ENCODE measurements around the gene AFAP1. TPM values are rescaled to one million over a fixed set of nuclear protein-coding genes. Genes with fewer than 3 reads are reported as not detected.

Gene AFAP1
- total RNA-seq, 2 experiments from 2014 or later: not detected

GRCh38 chr4:7771056-7771455 lies 168.6 kb downstream of the AFAP1 start:
- Histone ChIP-seq H2AFZ (ENCODE audit: low read length) (no peak overlapping the region), H3K9me2 (ENCODE audit: insufficient read depth, low read length) (no peaks in the 10 kb centered on the region), H3K9me3 (ENCODE audit: low read length) (no peaks in the 10 kb centered on the region), H3K79me2 (ENCODE audit: insufficient read depth, low read depth, low read length) (no peaks in the 10 kb centered on the region), H3K4me1 (ENCODE audit: insufficient read depth, low read length, poor library complexity, severe bottlenecking) (no peaks in the 10 kb centered on the region), H3K4me3 (ENCODE audit: low read depth, low read length, poor library complexity, severe bottlenecking) (no peak overlapping the region), H3K4me2 (ENCODE audit: low read length) (no peak overlapping the region), H3K36me3 (ENCODE audit: insufficient read depth, low read length) (no peaks in the 10 kb centered on the region), H4K20me1 (ENCODE audit: insufficient read depth, low read length) (no peaks in the 10 kb centered on the region), H3K27ac (ENCODE audit: low read depth, low read length, poor library complexity, severe bottlenecking) (no peak overlapping the region)
- DNase-seq (ENCODE audit: low spot score): no peak
- ChIA-PET POLR2A (no interaction called here), CTCF (ENCODE audit: unreplicated experiment) (no interaction called here)
- intact Hi-C loops (cut with micrococcal nuclease; ENCODE audit: unreplicated experiment): no loop called here
- BruUV-seq (replicated peaks): no TSS peak
- TF ChIP-seq EZH2phosphoT487 (IDR thresholded peaks at IDR 0.05; ENCODE audit: borderline replicate concordance, low read depth, low read length): no peak
- TF ChIP-seq, protein P1, sequence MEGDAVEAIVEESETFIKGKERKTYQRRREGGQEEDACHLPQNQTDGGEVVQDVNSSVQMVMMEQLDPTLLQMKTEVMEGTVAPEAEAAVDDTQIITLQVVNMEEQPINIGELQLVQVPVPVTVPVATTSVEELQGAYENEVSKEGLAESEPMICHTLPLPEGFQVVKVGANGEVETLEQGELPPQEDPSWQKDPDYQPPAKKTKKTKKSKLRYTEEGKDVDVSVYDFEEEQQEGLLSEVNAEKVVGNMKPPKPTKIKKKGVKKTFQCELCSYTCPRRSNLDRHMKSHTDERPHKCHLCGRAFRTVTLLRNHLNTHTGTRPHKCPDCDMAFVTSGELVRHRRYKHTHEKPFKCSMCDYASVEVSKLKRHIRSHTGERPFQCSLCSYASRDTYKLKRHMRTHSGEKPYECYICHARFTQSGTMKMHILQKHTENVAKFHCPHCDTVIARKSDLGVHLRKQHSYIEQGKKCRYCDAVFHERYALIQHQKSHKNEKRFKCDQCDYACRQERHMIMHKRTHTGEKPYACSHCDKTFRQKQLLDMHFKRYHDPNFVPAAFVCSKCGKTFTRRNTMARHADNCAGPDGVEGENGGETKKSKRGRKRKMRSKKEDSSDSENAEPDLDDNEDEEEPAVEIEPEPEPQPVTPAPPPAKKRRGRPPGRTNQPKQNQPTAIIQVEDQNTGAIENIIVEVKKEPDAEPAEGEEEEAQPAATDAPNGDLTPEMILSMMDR (conservative IDR thresholded peaks at IDR 0.05; ENCODE audit: low read length): no peak

DNA sequence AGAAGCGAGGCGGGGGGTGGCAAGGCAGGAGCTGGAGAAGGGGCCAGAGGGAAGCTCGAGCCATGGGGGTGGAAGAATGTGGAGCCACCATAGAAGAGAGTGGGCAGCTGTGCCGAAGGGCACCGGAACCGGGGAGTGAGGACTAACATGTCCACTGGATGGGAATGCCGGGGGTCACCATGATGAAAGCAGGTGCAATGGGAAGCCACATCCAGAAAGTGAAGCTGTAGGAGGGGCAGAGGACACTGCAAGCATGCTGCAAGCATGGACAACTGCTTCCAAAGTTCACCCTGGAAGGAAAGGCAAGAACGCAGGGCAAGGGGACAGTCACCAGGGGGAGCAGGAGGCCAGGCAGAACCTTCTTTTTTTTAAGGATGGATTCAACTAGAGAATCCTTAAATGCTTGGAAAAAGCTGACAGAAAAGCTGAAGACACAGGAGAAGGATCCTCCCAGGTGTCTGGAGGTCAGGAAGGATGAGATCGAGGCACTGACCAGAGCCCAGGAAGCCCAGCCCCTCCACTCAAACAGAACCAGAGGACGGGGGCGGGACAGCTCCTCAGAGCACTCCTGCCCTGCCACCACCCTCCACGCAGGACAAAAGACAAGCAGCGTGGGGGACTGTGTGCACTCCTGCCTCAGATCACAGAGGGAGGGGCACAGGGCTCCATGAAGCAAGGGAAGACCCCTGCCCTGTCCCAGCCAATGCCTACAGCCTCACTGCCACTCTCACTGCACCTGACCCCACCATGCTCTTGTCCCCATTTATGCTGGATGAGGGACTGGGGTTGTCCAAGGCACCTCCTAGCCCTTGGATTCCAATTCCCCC lies 169.2 kb downstream of the AFAP1 start:
- Histone ChIP-seq H3K4me1 (ENCODE audit: insufficient read depth, low read length, poor library complexity, severe bottlenecking) (no peaks in the 10 kb centered on the region), H3K4me3 (ENCODE audit: low read depth, low read length, poor library complexity, severe bottlenecking) (no peak overlapping the region), H3K9me3 (ENCODE audit: low read length) (no peaks in the 10 kb centered on the region), H3K4me2 (ENCODE audit: low read length) (no peak overlapping the region), H2AFZ (ENCODE audit: low read length) (no peak overlapping the region), H3K79me2 (ENCODE audit: insufficient read depth, low read depth, low read length) (no peaks in the 10 kb centered on the region), H3K36me3 (ENCODE audit: insufficient read depth, low read length) (no peaks in the 10 kb centered on the region), H4K20me1 (ENCODE audit: insufficient read depth, low read length) (no peaks in the 10 kb centered on the region), H3K27ac (ENCODE audit: low read depth, low read length, poor library complexity, severe bottlenecking) (no peak overlapping the region), H3K9me2 (ENCODE audit: insufficient read depth, low read length) (no peaks in the 10 kb centered on the region)
- ChIA-PET CTCF (ENCODE audit: unreplicated experiment) (no interaction called here), POLR2A (no interaction called here)
- intact Hi-C loops (cut with micrococcal nuclease; ENCODE audit: unreplicated experiment): no loop called here
- no TSS peak for BruUV-seq (replicated peaks)
- no peak for DNase-seq (ENCODE audit: low spot score)
- TF ChIP-seq, protein P1 (conservative IDR thresholded peaks at IDR 0.05; ENCODE audit: low read length): peak; percentile 33; the same call in 1 of the 2 replicates
- no peak for TF ChIP-seq EZH2phosphoT487 (IDR thresholded peaks at IDR 0.05; ENCODE audit: borderline replicate concordance, low read depth, low read length)
